GM12878 (cell line): ENCODE results near the gene XPO6. TPM values are rescaled to one million over a fixed set of nuclear protein-coding genes. Genes with fewer than 3 reads are reported as not detected.

Experiments used
- ATAC-seq: fragments of 200-7000 bp; cut with Tn5 transposase; 3 replicates; pipeline ENCODE4 v1.9.1; 2020; ENCODE audit warnings: mild to moderate bottlenecking, moderate library complexity
- BruUV-seq: library from RNA; stranded (reverse); fragments of 400-500 nt; replicated peaks from 2 replicates; lab custom pipeline; 2021; lab: Mats Ljungman, UMichigan
- CTCF ChIA-PET: fragments of 300-600 bp; sonication (Branson Sonifier 250); formaldehyde crosslinking; extraction: SDS; loops from one replicate; lab custom pipeline; 2021; ENCODE audit warnings: inconsistent platforms; lab: Yijun Ruan, JAX
- POLR2A ChIA-PET: fragments of 350-600 bp; formaldehyde crosslinking; extraction: SDS; loops from one replicate; lab custom pipeline; 2021; ENCODE audit warnings: inconsistent platforms; lab: Charles Lee
- RAD21 ChIA-PET: fragments of 300-600 bp; sonication (Branson Sonifier 250); formaldehyde crosslinking; loops from one replicate; lab custom pipeline; 2023; ENCODE audit warnings: antibody characterized with exemption; ENCODE audit not compliant: unreplicated experiment; lab: Charles Lee
- SMC1A ChIA-PET: fragments of 300-600 bp; sonication (Branson Sonifier 250); formaldehyde crosslinking; loops from one replicate; lab custom pipeline; 2023; ENCODE audit not compliant: unreplicated experiment, uncharacterized antibody; lab: Charles Lee
- DNase-seq: peaks from one replicate; pipeline ENCODE4 v3.0.0-alpha.2; 2011; ENCODE audit warnings: low read depth, low spot score
- FAIRE-seq: peaks from 3 replicates; lab custom pipeline; 2011; peaks lifted over from hg19 to GRCh38; lab: Jason Lieb, UNC
- H2AFZ ChIP-seq: 2 replicates; pipeline ENCODE4 v1.6.0; 2011; ENCODE audit warnings: low read depth, low read length, control low read depth; ENCODE audit not compliant: control insufficient read depth
- H3K27ac ChIP-seq: 2 replicates; pipeline ENCODE4 v1.5.1; 2011; ENCODE audit warnings: control low read depth; ENCODE audit not compliant: control insufficient read depth, insufficient read depth
- H3K27me3 ChIP-seq, 2 experiments: replicated peaks in 1 of 2; 2 replicates each; pipeline versions ENCODE4 v1.6.0 to v1.6.1; 2011; ENCODE audit warnings: low read length in 1 of 2; ENCODE audit not compliant: control insufficient read depth in 2 of 2, insufficient read depth in 2 of 2
- H3K36me3 ChIP-seq, 2 experiments: 2 replicates each; pipeline ENCODE4 v1.5.1; 2011; ENCODE audit warnings: low read length in 1 of 2; ENCODE audit not compliant: control insufficient read depth in 2 of 2, insufficient read depth in 2 of 2
- H3K4me1 ChIP-seq: 2 replicates; pipeline ENCODE4 v1.6.1; 2011; ENCODE audit warnings: mild to moderate bottlenecking, low read length, moderate library complexity, mixed read lengths; ENCODE audit not compliant: control insufficient read depth, insufficient read depth
- H3K4me2 ChIP-seq: 2 replicates; pipeline ENCODE4 v1.6.0; 2011; ENCODE audit warnings: control low read depth; ENCODE audit not compliant: control insufficient read depth, insufficient read depth
- H3K4me3 ChIP-seq: fragments of 200-600 bp; sonication (generic); 2 replicates; pipeline ENCODE4 v1.5.1; 2016
- H3K79me2 ChIP-seq: 2 replicates; pipeline ENCODE4 v1.6.0; 2011; ENCODE audit warnings: low read length; ENCODE audit not compliant: control insufficient read depth, insufficient read depth
- H3K9ac ChIP-seq: 2 replicates; pipeline ENCODE4 v1.8.0; 2011; ENCODE audit warnings: low read length, control low read depth, mixed read lengths; ENCODE audit not compliant: control insufficient read depth, insufficient read depth
- H3K9me3 ChIP-seq: replicated peaks from 3 replicates; pipeline ENCODE4 v1.5.1; 2011; ENCODE audit warnings: mild to moderate bottlenecking, low read length; ENCODE audit not compliant: control insufficient read depth, insufficient read depth
- H4K20me1 ChIP-seq: 2 replicates; pipeline ENCODE4 v1.6.0; 2011; ENCODE audit not compliant: control insufficient read depth, insufficient read depth
- ASH2L ChIP-seq: fragments of 300-600, 200-600 bp; sonication (generic); IDR thresholded peaks from 2 replicates; pipeline ENCODE4 v1.6.1; 2017; ENCODE audit warnings: low read depth, mild to moderate bottlenecking, borderline replicate concordance
- CHD4 ChIP-seq: fragments of 200-600 bp; sonication (generic); IDR thresholded peaks from 2 replicates; pipeline ENCODE4 v1.6.1; 2016; ENCODE audit warnings: mild to moderate bottlenecking
- HCFC1 ChIP-seq: fragments of 150-350 bp; IDR thresholded peaks from 2 replicates; pipeline ENCODE4 v1.6.1; 2014; ENCODE audit warnings: low read length
- IKZF2 ChIP-seq, 2 experiments: fragments of 450-650 bp; IDR thresholded peaks; 2 replicates each; pipeline ENCODE4 v1.6.1; 2017; ENCODE audit warnings: mild to moderate bottlenecking in 2 of 2, moderate library complexity in 2 of 2
- POLR2AphosphoS5 ChIP-seq: IDR thresholded peaks from 2 replicates; pipeline ENCODE4 v1.6.1; 2011; ENCODE audit warnings: mild to moderate bottlenecking, low read length, inconsistent platforms
- WGBS: methylation state at CpG from one replicate; pipeline ENCODE4 v1.1.6; 2016; ENCODE audit warnings: low lambda C conversion rate; ENCODE audit not compliant: insufficient replicate concordance, insufficient coverage; ENCODE audit errors: missing lambda C conversion rate; 5-methylcytosine and 5-hydroxymethylcytosine counted together
- in situ Hi-C: fragments of 300-500 bp; cut with MboI; formaldehyde crosslinking; loops from 9 replicates; pipeline ENCODE4 v1.14.3; 2018; ENCODE audit warnings: mixed read lengths
- intact Hi-C: fragments of 100-400 bp; cut with micrococcal nuclease; formaldehyde crosslinking; loops from one replicate; pipeline ENCODE4 v1.14.2; 2022; ENCODE audit not compliant: unreplicated experiment
- polyA plus RNA-seq, 11 experiments: library from polyadenylated mRNA; depleted of rRNA in 4 of 11; unstranded in 6 of 11; stranded (reverse) in 5 of 11; fragments of >200 nt; fragmentation: Nextera tagmentation in 4 of 11; fragmentation: Illumina TruSeq in 1 of 11; extraction: Ambion mirVana in 4 of 11; extraction: Trizol in 1 of 11; gene quantifications; 1 replicate in 1 of 11; 2 replicates in 10 of 11; pipeline versions ENCODE4 v1.2.1 to v1.2.3, GENCODE V29; 2011 to 2016; ENCODE audit warnings: inconsistent platforms in 2 of 11, missing spikeins in 2 of 11, low read depth in 1 of 11
- total RNA-seq, 4 experiments: library from RNA; depleted of rRNA in 3 of 4; stranded (reverse); fragments of >200 nt in 3 of 4; fragmentation: Illumina TruSeq in 1 of 4; extraction: Trizol in 1 of 4; gene quantifications; 2 replicates each; pipeline versions ENCODE4 v1.2.1 to v1.2.3, GENCODE V29; 2013 to 2021
- TF ChIP-seq, protein P1 (sequence below), 3 experiments: IDR thresholded peaks in 2 of 3; conservative IDR thresholded peaks in 1 of 3; 2 replicates each; pipeline ENCODE4 v1.5.1; 2011; ENCODE audit warnings: low read depth in 3 of 3, low read length in 3 of 3, mild to moderate bottlenecking in 3 of 3, control low read depth in 2 of 3, moderate library complexity in 2 of 3, inconsistent platforms in 1 of 3, mixed read lengths in 1 of 3; ENCODE audit not compliant: control insufficient read depth in 2 of 3, insufficient read depth in 1 of 3; ENCODE audit errors: extremely low read depth in 1 of 3

The XPO6 gene
- total and polyA plus RNA-seq, 10 of the 15 experiments (the other 5 are each of a cell fraction or from before 2014, with no cell fraction given) = 9.9 to 246 (median 110) TPM

DNA sequence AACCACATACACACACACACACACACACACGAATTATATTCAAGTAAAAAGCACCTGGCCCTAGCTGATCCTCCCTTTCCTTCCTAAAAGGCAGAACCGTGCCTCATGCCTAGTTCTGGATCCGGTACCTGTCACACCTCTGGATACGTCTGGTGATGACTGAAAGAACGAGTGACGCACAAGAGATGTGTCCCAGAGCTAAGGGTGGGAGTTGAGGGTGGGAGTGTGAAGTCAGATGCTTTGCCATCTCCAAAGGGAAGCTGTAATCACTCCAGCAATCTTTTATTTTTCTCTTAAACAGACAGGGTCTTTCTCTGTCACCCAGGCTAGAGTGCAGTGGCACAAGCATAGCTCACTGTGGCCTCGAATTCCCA is 121.8 kb downstream of the XPO6 start (continued):
- TF ChIP-seq ASH2L (no peak), CHD4 (no peak), IKZF2 (IDR thresholded peaks at IDR 0.05) (no peak)
- TF ChIP-seq, protein P1, sequence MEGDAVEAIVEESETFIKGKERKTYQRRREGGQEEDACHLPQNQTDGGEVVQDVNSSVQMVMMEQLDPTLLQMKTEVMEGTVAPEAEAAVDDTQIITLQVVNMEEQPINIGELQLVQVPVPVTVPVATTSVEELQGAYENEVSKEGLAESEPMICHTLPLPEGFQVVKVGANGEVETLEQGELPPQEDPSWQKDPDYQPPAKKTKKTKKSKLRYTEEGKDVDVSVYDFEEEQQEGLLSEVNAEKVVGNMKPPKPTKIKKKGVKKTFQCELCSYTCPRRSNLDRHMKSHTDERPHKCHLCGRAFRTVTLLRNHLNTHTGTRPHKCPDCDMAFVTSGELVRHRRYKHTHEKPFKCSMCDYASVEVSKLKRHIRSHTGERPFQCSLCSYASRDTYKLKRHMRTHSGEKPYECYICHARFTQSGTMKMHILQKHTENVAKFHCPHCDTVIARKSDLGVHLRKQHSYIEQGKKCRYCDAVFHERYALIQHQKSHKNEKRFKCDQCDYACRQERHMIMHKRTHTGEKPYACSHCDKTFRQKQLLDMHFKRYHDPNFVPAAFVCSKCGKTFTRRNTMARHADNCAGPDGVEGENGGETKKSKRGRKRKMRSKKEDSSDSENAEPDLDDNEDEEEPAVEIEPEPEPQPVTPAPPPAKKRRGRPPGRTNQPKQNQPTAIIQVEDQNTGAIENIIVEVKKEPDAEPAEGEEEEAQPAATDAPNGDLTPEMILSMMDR (IDR thresholded peaks at IDR 0.05 in 2 of 3, conservative IDR thresholded peaks at IDR 0.05 in 1 of 3; ENCODE audit: control insufficient read depth in 2 of 3, extremely low read depth in 1 of 3, insufficient read depth in 1 of 3, low read depth in 3 of 3, low read length in 3 of 3) = no peak

DNA sequence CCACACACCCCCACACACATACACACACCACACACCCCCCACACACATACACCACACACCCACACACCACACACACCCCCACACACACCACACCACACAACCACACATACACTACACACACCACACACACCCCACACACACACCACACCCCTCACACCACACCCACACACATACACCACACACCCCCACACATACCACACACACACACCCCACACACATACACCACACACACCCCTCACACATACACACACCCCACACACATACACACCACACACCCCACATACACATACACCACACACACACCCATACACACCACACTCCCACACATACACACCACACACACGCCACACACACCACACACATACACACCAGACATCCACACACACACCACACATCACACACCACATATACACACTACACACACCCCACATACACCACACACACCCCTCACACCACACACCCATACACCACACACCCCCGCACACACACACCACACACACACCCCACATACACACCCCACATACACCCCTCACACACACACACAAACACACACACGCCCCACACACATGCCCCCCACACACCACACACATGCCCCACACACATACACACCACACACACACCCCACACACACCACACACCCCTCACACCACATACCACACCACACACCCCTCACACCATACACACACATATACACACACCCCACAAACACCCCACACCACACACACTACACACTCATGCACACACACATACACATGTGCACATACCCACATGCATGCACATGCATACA is 122.4 kb downstream of the XPO6 start:
- Histone ChIP-seq H3K4me2 (no peak overlapping the region), H3K4me1 (no peaks in the 10 kb centered on the region), H3K4me3 (no peak overlapping the region), H3K9me3 (no peaks in the 10 kb centered on the region), H2AFZ (no peak overlapping the region), H4K20me1 (no peaks in the 10 kb centered on the region), H3K79me2 (no peaks in the 10 kb centered on the region), H3K9ac (no peak overlapping the region), H3K27me3 (no peaks in the 10 kb centered on the region), H3K36me3 (no peaks in the 10 kb centered on the region; a peak in 1 of 4 replicates), H3K27ac (no peak overlapping the region)
- in situ Hi-C loops (no loop called here), intact Hi-C loops (no loop called here)
- DNase-seq (no peak), FAIRE-seq (peak; percentile 35), ATAC-seq (no peak)
- ChIA-PET RAD21 (interaction anchor here (0.6 kb wide), 1 partner anchor 129 kb away, joined by 4 read pairs; no protein-coding TSS in a partner anchor), SMC1A (no interaction called here), CTCF (interaction anchor here (0.6 to 1.0 kb wide), 2 partner anchors 20 to 128 kb away, joined by 3 read pairs; no protein-coding TSS in a partner anchor), POLR2A (no interaction called here)
- BruUV-seq = no TSS peak
- 94% methylated on average over 3 of the region's 3 CpGs for WGBS
- peak; percentile 46; the same call in 1 of the 2 replicates for TF ChIP-seq POLR2AphosphoS5
- no peak for TF ChIP-seq HCFC1
